Mucosa of rectum (tissue), 2 donors: ENCODE measurements around the gene RASGRP3.

Experiments used
- H3K27ac ChIP-seq, 2 donors: one replicate each; pipeline ENCODE4 v1.7.0; 2013; ENCODE audit warnings: inconsistent platforms in 2 of 2, low read depth in 2 of 2, low read length in 2 of 2
- H3K27me3 ChIP-seq, 2 donors: one replicate each; pipeline ENCODE4 v1.7.0; 2013; ENCODE audit warnings: low read length in 2 of 2; ENCODE audit not compliant: control insufficient read depth in 2 of 2, insufficient read depth in 2 of 2
- H3K36me3 ChIP-seq, 2 donors: one replicate each; pipeline ENCODE4 v1.7.0; 2013; ENCODE audit warnings: low read length in 2 of 2; ENCODE audit not compliant: control insufficient read depth in 2 of 2, insufficient read depth in 2 of 2
- H3K4me1 ChIP-seq, 2 donors: one replicate each; pipeline ENCODE4 v1.7.0; 2013; ENCODE audit warnings: low read length in 2 of 2, mild to moderate bottlenecking in 1 of 2; ENCODE audit not compliant: control insufficient read depth in 2 of 2, insufficient read depth in 2 of 2
- H3K4me3 ChIP-seq, 2 donors: one replicate each; pipeline ENCODE4 v1.7.0; 2013; ENCODE audit warnings: low read length in 2 of 2
- H3K9ac ChIP-seq, 2 donors: one replicate each; pipeline ENCODE4 v1.7.0; 2013; ENCODE audit warnings: low read length in 2 of 2, low read depth in 1 of 2, mild to moderate bottlenecking in 1 of 2
- H3K9me3 ChIP-seq, 2 donors: one replicate each; pipeline ENCODE4 v1.7.0; 2013; ENCODE audit warnings: low read length in 2 of 2; ENCODE audit not compliant: control insufficient read depth in 2 of 2
- donor health status: healthy.
- donor health status: Normal muscosa, but diverticular disease.

Gene RASGRP3

DNA sequence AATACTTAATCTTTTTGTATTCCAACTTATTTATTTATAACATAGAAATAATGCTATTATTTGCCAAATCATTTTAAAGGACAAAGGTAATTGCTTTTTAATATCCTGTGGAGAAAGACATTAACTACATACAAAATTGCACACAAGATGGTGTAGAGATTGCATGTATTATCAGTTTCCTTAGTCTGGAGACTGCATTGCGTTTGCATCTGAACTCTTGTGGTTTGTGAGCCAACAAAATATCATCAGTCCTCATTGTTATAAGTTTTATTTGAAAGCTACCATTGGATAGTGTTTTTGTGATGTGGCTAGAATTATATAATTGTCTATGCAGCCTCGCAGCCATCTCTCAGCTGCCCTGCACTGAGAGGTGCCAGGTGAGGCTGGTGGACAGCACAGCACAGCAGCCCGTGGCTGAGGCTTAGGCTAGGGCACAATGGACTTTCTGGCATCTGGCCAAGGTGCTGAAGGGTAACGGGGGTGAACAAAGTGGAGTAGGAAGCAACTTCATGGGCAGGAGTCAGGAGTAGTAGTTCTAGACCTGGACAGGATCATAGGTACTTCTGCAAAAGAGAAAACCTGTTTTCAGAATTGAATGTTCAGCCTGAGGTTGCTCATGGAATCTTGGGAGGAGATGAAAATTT is 15.1 kb downstream of the RASGRP3 start:
- Histone ChIP-seq H3K4me3 (no peak overlapping the region), H3K27ac (no peak overlapping the region), H3K9ac (no peak overlapping the region), H3K36me3 (no peaks in the 10 kb centered on the region), H3K9me3 (no peaks in the 10 kb centered on the region), H3K4me1 (peaks cover 0 to 6% of the 10 kb centered on the region in 2 donors), H3K27me3 (no peaks in the 10 kb centered on the region)

DNA sequence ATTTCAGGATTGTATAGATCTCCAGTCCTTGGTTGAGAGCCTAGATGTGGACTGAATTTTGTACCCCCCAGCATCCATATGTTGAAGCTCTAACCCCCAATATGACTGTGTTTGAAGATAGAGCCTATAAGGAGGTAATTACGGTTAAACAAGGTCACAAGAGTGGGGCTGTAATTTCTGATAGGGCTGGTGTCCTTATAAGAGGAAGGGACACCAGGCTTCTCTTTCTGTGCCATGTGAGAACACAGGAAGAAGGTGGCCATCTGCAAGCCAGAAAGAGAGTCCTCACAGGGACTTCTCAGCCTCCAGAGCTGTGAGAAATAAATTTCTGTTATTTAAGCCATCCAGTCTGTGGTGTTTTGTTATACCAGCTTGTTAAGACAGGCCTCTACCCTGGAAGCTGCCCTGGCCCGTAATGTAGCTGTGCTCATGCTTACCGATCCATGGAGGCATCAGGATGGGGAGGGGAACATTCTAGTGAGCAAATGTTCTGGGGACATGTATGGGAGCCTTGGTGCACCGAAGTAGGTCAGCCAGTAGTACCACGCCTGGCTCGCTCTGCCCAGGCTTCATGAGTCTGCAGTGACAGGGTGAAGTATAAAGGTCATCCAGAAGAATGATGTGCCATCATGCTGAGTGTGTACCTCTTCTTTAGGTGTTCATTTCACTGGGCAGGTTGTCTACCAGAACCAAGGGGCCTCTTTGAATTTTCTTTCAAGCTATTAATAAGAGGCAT is 16.1 kb downstream of the RASGRP3 start:
- Histone ChIP-seq H3K4me3 (no peak overlapping the region), H3K9ac (no peak overlapping the region), H3K27ac (peak overlapping the region; percentile 4 to 29), H3K27me3 (no peaks in the 10 kb centered on the region), H3K9me3 (no peaks in the 10 kb centered on the region), H3K4me1 (peaks cover 0 to 6% of the 10 kb centered on the region in 2 donors), H3K36me3 (no peaks in the 10 kb centered on the region)

DNA sequence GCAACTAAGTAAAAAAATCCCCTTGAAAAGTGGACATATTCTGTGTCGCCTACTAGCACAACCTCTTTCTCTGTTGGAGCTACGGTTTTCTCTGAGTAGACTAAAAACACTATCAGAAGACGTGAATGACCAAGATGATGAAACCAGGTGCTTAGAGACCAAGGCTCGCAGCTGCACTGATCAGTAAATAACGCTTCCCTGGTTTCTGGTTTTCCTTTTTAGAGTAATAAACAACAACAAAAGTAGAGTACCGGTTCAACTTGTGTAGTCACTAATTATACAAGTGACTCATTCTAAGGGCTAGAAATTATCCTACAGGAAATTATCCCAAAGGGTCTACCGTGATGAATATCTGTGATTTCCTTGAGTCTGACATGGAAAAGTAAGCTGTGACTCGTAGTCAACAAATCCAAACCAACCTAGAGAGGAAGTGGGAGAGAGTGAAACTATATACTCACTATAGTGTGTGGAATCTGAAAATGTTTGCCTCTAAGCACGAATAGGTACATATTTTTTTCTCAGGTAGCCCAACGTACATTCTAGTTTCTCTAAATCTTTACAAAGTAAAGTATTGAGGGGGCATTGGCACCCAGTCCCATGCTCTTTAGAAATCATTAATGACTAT is 17.8 kb downstream of the RASGRP3 start:
- H3K27ac ChIP-seq: peak overlapping the region; percentile 35

GRCh38 chr2:33494877-33495641 is 18.6 kb downstream of the RASGRP3 start:
- H3K9ac ChIP-seq: no peak overlapping the region
- no peaks in the 10 kb centered on the region for H3K9me3 ChIP-seq
- H3K27me3 ChIP-seq: no peaks in the 10 kb centered on the region
- peaks cover 0 to 3% of the 10 kb centered on the region in 2 donors for H3K4me1 ChIP-seq
- no peak overlapping the region for H3K4me3 ChIP-seq
- no peaks in the 10 kb centered on the region for H3K36me3 ChIP-seq
- peak overlapping the region; percentile 2 to 58 for H3K27ac ChIP-seq

More for the DNA sequence above, 17.8 kb downstream of the RASGRP3 start:
- H3K27me3 ChIP-seq: no peaks in the 10 kb centered on the region
- H3K4me1 ChIP-seq: peaks cover 0 to 5% of the 10 kb centered on the region in 2 donors
- H3K4me3 ChIP-seq: no peak overlapping the region
- no peaks in the 10 kb centered on the region for H3K36me3 ChIP-seq
- no peaks in the 10 kb centered on the region for H3K9me3 ChIP-seq
- no peak overlapping the region for H3K9ac ChIP-seq

GRCh38 chr2:33495683-33496082 is 19.2 kb downstream of the RASGRP3 start:
- Histone ChIP-seq H3K27me3 (no peaks in the 10 kb centered on the region), H3K9ac (no peak overlapping the region), H3K36me3 (no peaks in the 10 kb centered on the region), H3K4me3 (no peak overlapping the region), H3K4me1 (peaks cover 0 to 3% of the 10 kb centered on the region in 2 donors), H3K9me3 (no peaks in the 10 kb centered on the region), H3K27ac (peak overlapping the region in 1 of 2 donors; percentile 58)

DNA sequence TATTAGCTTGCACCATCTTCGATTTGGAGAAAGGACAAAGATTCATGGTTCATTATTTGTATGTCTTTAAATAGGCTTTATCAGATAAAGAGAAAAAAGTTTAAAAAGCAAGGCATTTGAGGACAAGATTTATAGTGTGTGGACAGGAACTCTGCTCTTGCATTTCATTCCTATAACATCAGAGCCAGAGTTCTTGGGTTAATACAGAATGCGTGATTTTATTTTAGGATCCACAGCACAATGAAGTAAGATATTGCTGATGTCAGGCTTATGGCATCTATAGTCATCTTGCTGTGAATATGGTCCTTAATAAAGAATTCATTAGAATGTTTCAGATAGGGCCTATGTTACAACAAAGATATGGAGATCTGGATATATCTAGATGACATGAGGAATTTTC is 19.7 kb downstream of the RASGRP3 start:
- no peak overlapping the region for H3K9ac ChIP-seq
- no peaks in the 10 kb centered on the region for H3K27me3 ChIP-seq
- H3K27ac ChIP-seq: no peak overlapping the region
- H3K4me3 ChIP-seq: no peak overlapping the region
- peaks cover 0 to 3% of the 10 kb centered on the region in 2 donors for H3K4me1 ChIP-seq
- H3K36me3 ChIP-seq: no peaks in the 10 kb centered on the region
- no peaks in the 10 kb centered on the region for H3K9me3 ChIP-seq

DNA sequence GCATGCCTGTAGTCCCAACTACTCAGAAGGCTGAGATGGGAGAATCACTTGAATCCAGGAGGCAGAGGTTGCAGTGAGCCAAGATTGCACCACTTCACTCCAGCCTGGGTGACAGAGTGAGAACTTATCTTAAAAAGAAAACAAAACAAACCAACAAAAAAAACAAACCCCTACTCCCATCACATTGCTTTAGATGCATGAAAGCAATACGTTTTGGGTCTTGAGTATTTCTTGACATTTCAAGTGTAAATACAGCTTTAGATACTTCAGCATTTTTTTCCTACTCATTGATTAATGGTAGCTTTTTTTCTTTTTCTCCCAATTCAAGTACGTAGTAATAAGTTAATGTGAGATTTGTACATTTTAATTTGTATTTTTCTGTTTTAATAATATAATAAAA is 20.3 kb downstream of the RASGRP3 start:
- Histone ChIP-seq H3K9ac (no peak overlapping the region), H3K36me3 (no peaks in the 10 kb centered on the region), H3K9me3 (no peaks in the 10 kb centered on the region), H3K27me3 (no peaks in the 10 kb centered on the region), H3K4me1 (peaks cover 0 to 3% of the 10 kb centered on the region in 2 donors), H3K4me3 (no peak overlapping the region), H3K27ac (no peak overlapping the region)

DNA sequence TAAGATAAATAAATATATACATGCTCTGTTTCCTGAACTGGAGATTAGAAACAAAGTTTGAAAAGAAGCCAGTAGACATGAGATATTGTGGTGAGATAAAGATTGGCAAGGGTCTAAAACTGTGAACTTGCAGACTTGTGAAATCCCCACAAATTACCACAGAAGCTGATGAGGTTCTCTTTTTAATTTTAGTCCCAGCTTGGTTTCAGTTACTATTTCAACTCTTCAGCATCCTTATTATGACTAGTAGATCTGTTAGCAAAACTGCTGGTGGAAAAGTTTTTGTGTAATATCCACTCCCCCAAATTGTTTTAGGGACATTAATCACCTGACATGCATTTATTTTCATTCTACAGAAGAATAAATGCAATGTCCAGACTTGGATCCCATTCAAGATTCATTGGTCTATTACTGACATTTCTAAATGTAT is 20.8 kb downstream of the RASGRP3 start:
- no peaks in the 10 kb centered on the region for H3K36me3 ChIP-seq
- peak overlapping the region in 1 of 2 donors; percentile 33 for H3K9ac ChIP-seq
- H3K27me3 ChIP-seq: no peaks in the 10 kb centered on the region
- H3K4me1 ChIP-seq: peaks cover 0 to 3% of the 10 kb centered on the region in 2 donors
- H3K9me3 ChIP-seq: no peaks in the 10 kb centered on the region
- H3K27ac ChIP-seq: peak overlapping the region in 1 of 2 donors; percentile 33
- H3K4me3 ChIP-seq: no peak overlapping the region

DNA sequence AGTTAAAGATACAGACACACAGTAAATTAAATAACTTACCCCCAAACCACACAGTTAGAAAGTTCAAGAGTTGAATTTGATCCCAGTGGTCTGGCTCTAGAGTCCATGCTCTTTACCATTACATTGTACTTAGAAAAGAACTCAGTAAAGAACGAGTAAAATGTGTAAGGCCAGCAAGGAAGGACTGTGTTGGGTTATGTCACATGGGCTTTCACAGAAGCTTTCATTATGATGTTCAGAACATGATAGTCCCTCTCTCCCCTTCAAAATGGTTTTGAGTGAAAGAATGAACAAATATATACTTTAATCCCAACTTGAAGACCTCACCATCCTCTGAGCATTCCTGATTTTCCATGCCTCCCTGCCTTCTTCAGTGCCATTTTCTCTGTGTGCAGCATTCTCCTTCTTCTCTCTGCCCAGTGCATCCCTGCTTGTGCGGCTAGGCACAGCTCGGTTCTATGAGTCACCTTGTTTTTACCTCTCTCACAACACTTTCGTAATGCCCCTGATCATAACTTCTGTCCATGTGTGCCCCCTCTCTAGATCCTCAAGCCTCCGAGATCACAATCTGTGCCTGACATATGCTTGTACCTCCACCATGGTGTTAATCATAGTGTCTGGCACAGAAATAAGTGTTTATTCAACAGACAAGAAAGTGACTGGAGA is 22.0 kb downstream of the RASGRP3 start:
- no peaks in the 10 kb centered on the region for H3K27me3 ChIP-seq

More for the DNA sequence above, 22.0 kb downstream of the RASGRP3 start:
- H3K27ac ChIP-seq: peak overlapping the region; percentile 25 to 33
- H3K36me3 ChIP-seq: no peaks in the 10 kb centered on the region
- H3K4me3 ChIP-seq: no peak overlapping the region
- no peaks in the 10 kb centered on the region for H3K9me3 ChIP-seq
- no peak overlapping the region for H3K9ac ChIP-seq
- H3K4me1 ChIP-seq: no peaks in the 10 kb centered on the region
